ENCODE results near the gene RBM14.
A peak's percentile ranks its signal among the peaks of the same experiment; 100 is the strongest.

The RBM14 gene

DNA sequence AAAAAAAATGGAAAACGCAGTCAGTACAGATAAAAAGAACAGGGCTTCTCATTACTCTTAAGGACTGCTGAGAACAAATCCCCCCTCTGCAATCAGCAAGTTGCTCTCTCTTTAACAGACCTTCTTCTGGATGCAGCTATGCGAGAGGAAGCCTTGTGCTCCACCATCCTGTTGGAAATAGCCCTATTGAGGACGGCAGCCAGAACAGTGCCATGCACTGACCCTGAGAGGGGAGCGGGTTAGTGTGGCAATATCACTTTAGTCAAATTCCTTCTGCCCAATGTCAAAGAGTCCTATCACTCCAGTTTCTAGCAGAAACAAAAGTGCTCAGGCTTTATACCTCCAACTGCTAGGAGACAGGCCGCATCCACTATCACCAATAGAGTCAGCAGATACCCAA lies 54.4 kb downstream of the RBM14 start:
- peak; percentile 39; the same call in 1 of the 3 replicates for ATAC-seq (ENCODE audit: low read depth)

DNA sequence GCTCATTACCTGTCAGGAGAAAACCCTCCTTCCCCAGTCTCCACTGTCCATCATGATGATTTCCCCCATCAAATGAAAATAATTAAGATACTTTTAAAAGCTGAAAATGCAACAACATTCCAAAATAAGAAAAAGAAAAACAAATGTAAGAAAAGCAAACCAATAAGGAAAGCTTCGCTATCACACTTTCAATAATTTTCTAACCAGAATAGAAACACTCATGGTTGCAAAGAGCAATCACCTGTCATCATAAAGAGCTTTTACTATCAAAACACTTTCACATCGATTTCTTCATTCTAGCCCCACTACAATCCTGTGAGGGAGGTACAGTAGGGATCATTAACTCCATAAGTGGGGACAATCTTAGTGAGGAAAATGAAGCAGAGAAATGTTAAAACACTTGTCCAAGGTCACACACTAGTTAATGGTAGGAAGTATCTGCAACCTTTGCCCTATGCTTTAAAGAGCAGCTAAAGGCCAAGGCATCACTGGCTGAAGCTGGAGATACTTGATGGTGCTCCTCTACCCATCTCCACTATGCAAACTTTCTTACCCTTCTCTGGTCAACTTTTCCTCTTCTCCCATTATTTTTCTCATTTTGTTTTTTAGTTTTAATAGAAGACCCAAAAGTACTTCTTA lies 58.7 kb downstream of the RBM14 start:
- Histone ChIP-seq H3K36me3 (ENCODE audit: low read depth) (peaks cover 36% of the 10 kb centered on the region), H3K4me1 (ENCODE audit: insufficient read depth, poor library complexity, severe bottlenecking) (peaks cover 15% of the 10 kb centered on the region), H3K9me3 (ENCODE audit: severe bottlenecking) (no peaks in the 10 kb centered on the region), H3K27me3 (ENCODE audit: insufficient read depth, poor library complexity, severe bottlenecking) (no peaks in the 10 kb centered on the region), H3K4me3 (ENCODE audit: severe bottlenecking) (no peak overlapping the region), H3K27ac (ENCODE audit: poor library complexity, severe bottlenecking) (no peak overlapping the region)
- ATAC-seq (ENCODE audit: low read depth) = no peak
- TF ChIP-seq, protein P1, sequence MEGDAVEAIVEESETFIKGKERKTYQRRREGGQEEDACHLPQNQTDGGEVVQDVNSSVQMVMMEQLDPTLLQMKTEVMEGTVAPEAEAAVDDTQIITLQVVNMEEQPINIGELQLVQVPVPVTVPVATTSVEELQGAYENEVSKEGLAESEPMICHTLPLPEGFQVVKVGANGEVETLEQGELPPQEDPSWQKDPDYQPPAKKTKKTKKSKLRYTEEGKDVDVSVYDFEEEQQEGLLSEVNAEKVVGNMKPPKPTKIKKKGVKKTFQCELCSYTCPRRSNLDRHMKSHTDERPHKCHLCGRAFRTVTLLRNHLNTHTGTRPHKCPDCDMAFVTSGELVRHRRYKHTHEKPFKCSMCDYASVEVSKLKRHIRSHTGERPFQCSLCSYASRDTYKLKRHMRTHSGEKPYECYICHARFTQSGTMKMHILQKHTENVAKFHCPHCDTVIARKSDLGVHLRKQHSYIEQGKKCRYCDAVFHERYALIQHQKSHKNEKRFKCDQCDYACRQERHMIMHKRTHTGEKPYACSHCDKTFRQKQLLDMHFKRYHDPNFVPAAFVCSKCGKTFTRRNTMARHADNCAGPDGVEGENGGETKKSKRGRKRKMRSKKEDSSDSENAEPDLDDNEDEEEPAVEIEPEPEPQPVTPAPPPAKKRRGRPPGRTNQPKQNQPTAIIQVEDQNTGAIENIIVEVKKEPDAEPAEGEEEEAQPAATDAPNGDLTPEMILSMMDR (IDR thresholded peaks at IDR 0.05; ENCODE audit: poor library complexity, severe bottlenecking) = no peak
- DNase-seq (ENCODE audit: low spot score) = no peak

More for the DNA sequence above, 54.4 kb downstream of the RBM14 start:
- Histone ChIP-seq H3K36me3 (ENCODE audit: low read depth) (peaks cover 58% of the 10 kb centered on the region), H3K4me1 (ENCODE audit: insufficient read depth, poor library complexity, severe bottlenecking) (peaks cover 6% of the 10 kb centered on the region), H3K9me3 (ENCODE audit: severe bottlenecking) (no peaks in the 10 kb centered on the region), H3K27me3 (ENCODE audit: insufficient read depth, poor library complexity, severe bottlenecking) (no peaks in the 10 kb centered on the region), H3K4me3 (ENCODE audit: severe bottlenecking) (no peak overlapping the region), H3K27ac (ENCODE audit: poor library complexity, severe bottlenecking) (no peak overlapping the region)
- TF ChIP-seq, protein P1 (IDR thresholded peaks at IDR 0.05; ENCODE audit: poor library complexity, severe bottlenecking) = no peak
- DNase-seq (ENCODE audit: low spot score) = no peak

GRCh38 chr11:66676282-66676919 lies 60.0 kb downstream of the RBM14 start:
- ATAC-seq (ENCODE audit: low read depth) (no peak), DNase-seq (ENCODE audit: low spot score) (no peak)
- peak overlapping the region; percentile 89 for H3K27ac ChIP-seq (ENCODE audit: poor library complexity, severe bottlenecking)
- H3K36me3 ChIP-seq (ENCODE audit: low read depth) = peaks cover 32% of the 10 kb centered on the region
- TF ChIP-seq, protein P1 (IDR thresholded peaks at IDR 0.05; ENCODE audit: poor library complexity, severe bottlenecking) = no peak
- H3K27me3 ChIP-seq (ENCODE audit: insufficient read depth, poor library complexity, severe bottlenecking) = no peaks in the 10 kb centered on the region
- H3K9me3 ChIP-seq (ENCODE audit: severe bottlenecking) = no peaks in the 10 kb centered on the region
- H3K4me1 ChIP-seq (ENCODE audit: insufficient read depth, poor library complexity, severe bottlenecking) = peaks cover 15% of the 10 kb centered on the region
- H3K4me3 ChIP-seq (ENCODE audit: severe bottlenecking) = no peak overlapping the region

All from RWPE2 (cell line).